Measurements from ENCODE around the gene PTPRG.

Gene PTPRG

DNA sequence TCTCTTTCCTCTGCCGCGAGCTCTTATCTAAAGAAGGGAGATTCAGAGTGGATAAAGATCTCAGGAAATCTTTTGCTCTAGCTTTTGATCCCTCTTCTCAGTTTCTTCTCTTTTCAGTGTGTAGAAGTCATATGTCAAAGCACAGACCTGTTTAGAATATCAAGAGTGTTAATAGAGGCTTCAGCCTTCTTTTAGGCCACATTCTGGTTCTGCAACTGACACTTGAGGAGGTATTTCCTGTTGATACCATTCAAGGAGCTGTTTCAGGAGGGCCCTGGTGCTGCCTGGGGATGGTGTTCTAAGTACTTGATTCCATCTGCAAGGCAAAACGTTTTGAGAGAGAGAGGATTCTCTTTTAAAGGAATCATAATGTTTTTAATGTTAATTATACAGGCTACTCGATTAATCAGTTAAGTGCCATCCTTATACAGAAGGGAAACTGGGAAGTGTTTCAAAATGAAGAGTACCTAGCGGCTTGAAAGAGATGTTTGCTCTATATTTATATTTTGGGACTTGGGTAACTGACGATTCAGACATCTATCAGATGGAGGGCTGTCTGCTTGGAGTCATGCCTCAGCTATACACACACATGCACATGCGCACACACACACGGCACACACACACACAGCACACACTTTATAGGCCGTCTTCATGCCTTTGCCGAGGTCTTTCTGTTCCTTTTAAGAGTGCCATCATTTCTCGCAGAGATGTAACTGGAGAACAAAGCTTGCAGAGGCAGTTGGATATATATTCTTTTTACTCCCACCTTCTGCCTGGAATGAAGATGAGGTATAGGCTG, 313.9 kb downstream of the PTPRG start:
- no peak for FAIRE-seq
- DNase-seq (ENCODE audit: insufficient read length), result no peak

DNA sequence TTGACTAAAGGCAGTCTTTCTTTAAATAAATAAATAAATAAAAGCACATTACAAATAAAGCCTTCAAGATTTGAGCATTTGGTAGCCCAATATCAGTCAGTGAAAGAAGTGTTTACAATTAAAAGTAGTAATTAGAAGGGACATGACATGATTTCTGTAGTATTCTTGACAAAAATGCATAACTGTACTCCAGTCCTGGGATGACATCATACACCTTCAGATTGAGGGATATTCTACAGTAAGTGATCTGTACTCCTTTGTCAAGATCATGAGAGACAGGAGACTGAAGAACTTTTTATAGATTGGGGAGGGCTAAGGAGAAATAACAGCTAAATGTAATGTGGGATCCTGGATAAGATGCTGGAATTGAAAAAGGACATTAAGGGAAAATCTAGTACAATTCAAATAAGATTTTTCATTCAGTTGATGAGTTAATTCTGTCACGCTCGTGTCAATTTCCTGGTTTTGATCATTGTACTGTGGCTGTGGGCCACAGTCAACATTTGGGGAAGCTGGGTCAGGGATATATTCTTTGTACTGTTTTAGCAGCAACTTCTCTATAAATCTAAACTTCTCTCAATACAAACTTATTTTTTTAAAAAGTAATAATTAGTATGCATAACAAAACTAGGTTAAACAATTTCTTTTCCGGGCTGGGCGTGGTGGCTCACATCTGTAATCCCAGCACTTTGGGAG, 314.8 kb downstream of the PTPRG start:
- TF ChIP-seq POLR2A (IDR thresholded peaks at IDR 0.05; ENCODE audit: low read depth, low read length), result no peak
- no peak for TF ChIP-seq POLR2AphosphoS5 (IDR thresholded peaks at IDR 0.05; ENCODE audit: low read depth, low read length)
- no peak for TF ChIP-seq TAF1 (IDR thresholded peaks at IDR 0.05; ENCODE audit: borderline replicate concordance, low read depth, low read length)
- DNase-seq (ENCODE audit: insufficient read length) (no peak), FAIRE-seq (no peak)

More for the DNA sequence above, 313.9 kb downstream of the PTPRG start:
- no peak for TF ChIP-seq TAF1 (IDR thresholded peaks at IDR 0.05; ENCODE audit: borderline replicate concordance, low read depth, low read length)
- TF ChIP-seq POLR2AphosphoS5 (IDR thresholded peaks at IDR 0.05; ENCODE audit: low read depth, low read length), result no peak
- TF ChIP-seq POLR2A (IDR thresholded peaks at IDR 0.05; ENCODE audit: low read depth, low read length), result no peak

DNA sequence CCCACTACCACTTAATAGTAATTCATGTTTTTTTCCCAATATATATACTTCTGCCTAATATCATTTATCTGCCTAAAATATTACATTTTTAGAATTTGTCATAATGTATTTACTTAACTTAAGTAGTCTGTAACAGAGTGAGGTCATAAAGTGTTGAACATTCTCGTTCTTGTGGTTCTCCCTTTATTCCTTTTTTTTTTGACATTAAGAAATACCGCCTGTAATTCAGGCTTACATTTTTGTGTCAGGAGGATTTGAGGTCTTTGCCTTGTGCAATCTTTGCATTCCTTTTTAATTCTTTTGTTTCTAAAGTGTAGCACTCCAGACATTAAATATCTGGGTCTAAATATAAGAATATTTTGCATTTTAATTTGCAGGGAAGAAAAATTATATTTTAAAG, 315.4 kb downstream of the PTPRG start:
- no peak for FAIRE-seq
- TF ChIP-seq POLR2AphosphoS5 (IDR thresholded peaks at IDR 0.05; ENCODE audit: low read depth, low read length) (no peak), POLR2A (IDR thresholded peaks at IDR 0.05; ENCODE audit: low read depth, low read length) (no peak), TAF1 (IDR thresholded peaks at IDR 0.05; ENCODE audit: borderline replicate concordance, low read depth, low read length) (no peak)
- no peak for DNase-seq (ENCODE audit: insufficient read length)

DNA sequence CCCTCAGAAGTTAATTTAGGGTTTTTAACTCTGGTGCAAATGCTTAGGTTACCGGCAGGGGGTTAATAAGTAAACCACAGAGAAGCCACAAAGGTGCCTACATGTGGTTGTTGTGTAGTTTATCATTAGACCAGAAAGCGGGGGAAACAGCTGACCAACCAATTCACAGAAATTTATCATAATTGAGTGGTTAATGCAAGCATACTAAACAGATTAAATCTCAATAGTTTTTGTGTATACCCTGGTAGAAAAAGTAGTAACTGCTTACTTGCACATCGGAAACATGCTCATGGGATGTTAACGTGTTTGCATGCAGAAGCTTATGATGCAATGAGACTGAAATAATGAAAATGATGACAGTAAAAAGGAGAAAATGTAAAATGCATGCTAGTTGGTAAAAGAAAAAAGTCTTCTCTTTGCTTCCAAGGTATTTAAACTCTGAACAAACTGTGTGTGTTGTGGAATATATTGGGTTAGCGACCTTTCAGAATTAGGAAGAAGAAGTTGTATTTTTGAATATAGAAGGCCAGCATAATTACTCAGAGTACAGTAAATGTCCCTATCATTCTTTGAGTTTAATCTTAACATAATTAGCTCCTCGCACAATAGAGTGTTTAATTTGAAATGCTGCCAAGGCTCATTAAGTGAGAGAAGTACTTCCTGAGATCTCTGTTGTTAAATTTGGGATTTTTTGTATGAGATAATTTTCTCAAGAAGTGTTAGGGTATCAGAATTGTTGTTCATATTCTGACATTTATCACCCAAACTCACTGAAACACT, 316.2 kb downstream of the PTPRG start:
- FAIRE-seq (no peak), DNase-seq (ENCODE audit: insufficient read length) (no peak)
- TF ChIP-seq POLR2AphosphoS5 (IDR thresholded peaks at IDR 0.05; ENCODE audit: low read depth, low read length), result no peak
- TF ChIP-seq TAF1 (IDR thresholded peaks at IDR 0.05; ENCODE audit: borderline replicate concordance, low read depth, low read length), result no peak
- TF ChIP-seq POLR2A (IDR thresholded peaks at IDR 0.05; ENCODE audit: low read depth, low read length), result no peak

DNA sequence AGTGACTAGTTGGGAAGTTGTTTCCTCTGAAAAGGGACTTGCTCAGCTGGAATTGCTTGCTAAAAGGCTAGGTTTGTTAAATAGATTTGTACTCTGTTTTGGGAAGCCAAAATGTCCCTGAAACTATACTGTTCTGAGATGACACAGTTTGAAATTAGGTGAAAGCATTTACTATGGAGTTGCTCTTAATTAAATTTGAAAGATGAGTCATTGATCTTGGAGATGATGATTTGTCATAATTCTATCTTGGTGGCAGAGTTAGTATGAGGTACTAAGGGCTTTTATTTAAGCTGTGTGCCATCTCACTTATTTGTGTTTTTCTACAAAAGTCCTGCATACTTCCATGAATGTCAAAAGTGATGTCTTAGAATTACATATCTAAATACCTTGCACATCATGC, 320.9 kb downstream of the PTPRG start:
- DNase-seq (ENCODE audit: insufficient read length) (no peak), FAIRE-seq (no peak)
- TF ChIP-seq TAF1 (IDR thresholded peaks at IDR 0.05; ENCODE audit: borderline replicate concordance, low read depth, low read length), result no peak
- no peak for TF ChIP-seq POLR2AphosphoS5 (IDR thresholded peaks at IDR 0.05; ENCODE audit: low read depth, low read length)
- no peak for TF ChIP-seq POLR2A (IDR thresholded peaks at IDR 0.05; ENCODE audit: low read depth, low read length)

DNA sequence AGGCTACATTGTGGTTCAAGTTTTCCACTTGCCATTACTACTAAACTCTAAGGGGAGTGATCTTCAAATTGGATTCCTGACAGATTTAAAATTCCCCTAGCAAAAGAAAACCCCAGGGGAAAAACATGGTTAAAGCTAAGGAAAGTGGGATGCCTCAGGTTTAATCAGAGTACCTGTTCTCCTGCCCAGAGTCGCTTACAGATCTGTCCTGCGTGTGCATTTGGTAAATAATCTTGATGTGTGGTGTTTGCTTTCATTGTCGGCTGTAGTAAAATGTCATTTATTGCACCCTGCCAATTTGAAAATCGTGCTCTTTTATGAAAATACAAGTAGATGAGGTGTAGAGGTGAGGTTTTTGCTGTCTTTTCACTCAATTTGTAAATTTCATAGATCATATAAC, 323.4 kb downstream of the PTPRG start:
- no peak for DNase-seq (ENCODE audit: insufficient read length)
- no peak for FAIRE-seq
- TF ChIP-seq POLR2AphosphoS5 (IDR thresholded peaks at IDR 0.05; ENCODE audit: low read depth, low read length), result no peak
- TF ChIP-seq TAF1 (IDR thresholded peaks at IDR 0.05; ENCODE audit: borderline replicate concordance, low read depth, low read length), result no peak
- no peak for TF ChIP-seq POLR2A (IDR thresholded peaks at IDR 0.05; ENCODE audit: low read depth, low read length)

GRCh38 chr3:61885414-61885813, 324.0 kb downstream of the PTPRG start:
- DNase-seq (ENCODE audit: insufficient read length) (no peak), FAIRE-seq (no peak)
- TF ChIP-seq POLR2A (IDR thresholded peaks at IDR 0.05; ENCODE audit: low read depth, low read length) (no peak), POLR2AphosphoS5 (IDR thresholded peaks at IDR 0.05; ENCODE audit: low read depth, low read length) (no peak), TAF1 (IDR thresholded peaks at IDR 0.05; ENCODE audit: borderline replicate concordance, low read depth, low read length) (no peak)

DNA sequence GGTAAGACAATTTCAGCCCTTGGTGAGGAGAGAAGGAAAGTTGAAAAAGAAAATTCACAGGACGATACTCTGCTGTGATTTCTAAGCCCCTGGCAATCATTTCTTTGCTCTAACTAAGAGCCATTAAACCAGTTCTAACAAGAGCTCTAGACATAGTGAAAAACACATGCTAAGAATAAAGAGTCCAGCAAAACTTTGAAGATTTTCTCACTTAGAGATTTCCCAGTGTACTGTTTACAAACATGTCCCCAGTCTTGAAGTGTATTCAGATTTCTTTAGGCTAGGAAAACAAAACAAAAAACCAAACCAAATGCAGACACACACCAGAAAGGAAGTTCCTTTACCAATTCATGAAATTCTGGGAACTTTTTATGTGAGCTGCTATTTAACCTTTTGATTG, 325.8 kb downstream of the PTPRG start:
- TF ChIP-seq POLR2AphosphoS5 (IDR thresholded peaks at IDR 0.05; ENCODE audit: low read depth, low read length), result no peak
- no peak for TF ChIP-seq TAF1 (IDR thresholded peaks at IDR 0.05; ENCODE audit: borderline replicate concordance, low read depth, low read length)
- DNase-seq (ENCODE audit: insufficient read length), result no peak
- no peak for FAIRE-seq

DNA sequence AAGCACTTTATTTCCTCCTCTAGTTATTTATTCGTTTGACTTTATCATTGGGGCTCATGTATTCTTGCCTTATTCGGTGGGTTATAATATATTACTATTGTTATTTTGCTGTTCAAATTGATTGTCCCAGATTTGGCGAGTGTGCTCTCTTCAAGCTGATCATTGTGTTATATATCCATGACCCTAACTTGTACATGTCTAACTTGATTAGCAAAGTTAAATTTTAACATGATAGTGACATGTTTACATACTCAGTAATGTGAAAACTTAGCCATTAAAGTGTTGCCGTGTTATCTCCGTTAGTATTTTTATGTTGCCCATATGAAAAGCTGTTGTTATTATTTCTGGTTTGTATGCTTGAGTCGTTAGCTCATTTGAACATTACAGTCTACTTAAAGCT, 327.9 kb downstream of the PTPRG start:
- TF ChIP-seq POLR2AphosphoS5 (IDR thresholded peaks at IDR 0.05; ENCODE audit: low read depth, low read length) (no peak), POLR2A (IDR thresholded peaks at IDR 0.05; ENCODE audit: low read depth, low read length) (no peak), TAF1 (IDR thresholded peaks at IDR 0.05; ENCODE audit: borderline replicate concordance, low read depth, low read length) (no peak)
- no peak for DNase-seq (ENCODE audit: insufficient read length)
- no peak for FAIRE-seq

GRCh38 chr3:61890167-61890566, 328.8 kb downstream of the PTPRG start:
- DNase-seq (ENCODE audit: insufficient read length) (no peak), FAIRE-seq (no peak)
- no peak for TF ChIP-seq POLR2A (IDR thresholded peaks at IDR 0.05; ENCODE audit: low read depth, low read length)
- TF ChIP-seq TAF1 (IDR thresholded peaks at IDR 0.05; ENCODE audit: borderline replicate concordance, low read depth, low read length), result no peak
- no peak for TF ChIP-seq POLR2AphosphoS5 (IDR thresholded peaks at IDR 0.05; ENCODE audit: low read depth, low read length)

- no peak for DNase-seq (ENCODE audit: insufficient read length)
- TF ChIP-seq TAF1 (IDR thresholded peaks at IDR 0.05; ENCODE audit: borderline replicate concordance, low read depth, low read length), result no peak
- no peak for TF ChIP-seq POLR2AphosphoS5 (IDR thresholded peaks at IDR 0.05; ENCODE audit: low read depth, low read length)
- TF ChIP-seq POLR2A (IDR thresholded peaks at IDR 0.05; ENCODE audit: low read depth, low read length), result no peak
These were observed 329.2 kb downstream of the PTPRG start for GRCh38 chr3:61890586-61890985.

More at GRCh38 chr3:61890586-61890985, 329.2 kb downstream of the PTPRG start:
- FAIRE-seq, result no peak
